ENCODE measurements around the gene PKP3. TPM values are rescaled to one million over a fixed set of nuclear protein-coding genes. Genes with fewer than 3 reads are reported as not detected.
A peak's percentile ranks its signal among the peaks of the same experiment; 100 is the strongest.

PKP3 gene
- total and polyA plus RNA-seq, 9 of the 15 experiments (the other 6 are each of a cell fraction or from before 2014, with no cell fraction given) = 0.11 to 110 (median 30.7) TPM

- TF ChIP-seq ZFP91 (CRISPR knock-in tag; IDR thresholded peaks at IDR 0.05) = 0 out of 2 replicates have a peak, but pooled peaks have one; percentile 21
- no peak for TF ChIP-seq SRSF1 (IDR thresholded peaks at IDR 0.05; ENCODE audit: low read depth, low read length)
Observed at GRCh38 chr11:398826-399225, 4.8 kb downstream of the PKP3 start (continued).

- no peak overlapping the region for H2AFZ ChIP-seq (ENCODE audit: low read depth, low read length)
- DNase-seq (ENCODE audit: extremely low read depth in 1 of 4, low spot score in 3 of 4) (no peak), ATAC-seq (no peak), FAIRE-seq (no peak)
- H3K4me3 ChIP-seq = no peak overlapping the region
- peaks cover 62% of the 10 kb centered on the region; the same call in 2 of the 3 replicates for H3K36me3 ChIP-seq (ENCODE audit: control insufficient read depth, insufficient read depth, low read length)
- peaks cover 5 to 39% of the 10 kb centered on the region in 2 experiments; a peak in 4 of 5 replicates for H3K4me1 ChIP-seq (replicated peaks in 1 of 2; ENCODE audit: control insufficient read depth in 2 of 2, insufficient read depth in 2 of 2, low read length in 2 of 2)
- no TSS peak for BruUV-seq (replicated peaks)
- intact Hi-C loops (cut with micrococcal nuclease) (no loop called here), in situ Hi-C loops (cut with MboI) (no loop called here)
- no peak overlapping the region for H3K9ac ChIP-seq (ENCODE audit: insufficient read depth in 1 of 2, low read depth in 2 of 2, low read length in 2 of 2)
- TF ChIP-seq POLR2G (IDR thresholded peaks at IDR 0.05; ENCODE audit: low read depth, low read length) (peak; percentile 57; the same call in 1 of the 2 replicates), ETS2 (tag; IDR thresholded peaks at IDR 0.05; ENCODE audit: borderline replicate concordance, poor library complexity, severe bottlenecking) (no peak), IRF1 (CRISPR knock-in tag; IDR thresholded peaks at IDR 0.05; ENCODE audit: borderline replicate concordance) (no peak), SPI1 (IDR thresholded peaks at IDR 0.05; ENCODE audit: borderline replicate concordance, low read depth, low read length) (no peak)
- TF ChIP-seq, protein P1, sequence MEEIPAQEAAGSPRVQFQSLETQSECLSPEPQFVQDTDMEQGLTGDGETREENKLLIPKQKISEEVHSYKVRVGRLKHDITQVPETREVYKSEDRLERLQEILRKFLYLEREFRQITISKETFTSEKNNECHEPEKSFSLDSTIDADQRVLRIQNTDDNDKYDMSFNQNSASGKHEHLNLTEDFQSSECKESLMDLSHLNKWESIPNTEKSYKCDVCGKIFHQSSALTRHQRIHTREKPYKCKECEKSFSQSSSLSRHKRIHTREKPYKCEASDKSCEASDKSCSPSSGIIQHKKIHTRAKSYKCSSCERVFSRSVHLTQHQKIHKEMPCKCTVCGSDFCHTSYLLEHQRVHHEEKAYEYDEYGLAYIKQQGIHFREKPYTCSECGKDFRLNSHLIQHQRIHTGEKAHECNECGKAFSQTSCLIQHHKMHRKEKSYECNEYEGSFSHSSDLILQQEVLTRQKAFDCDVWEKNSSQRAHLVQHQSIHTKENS (CRISPR knock-in tag; IDR thresholded peaks at IDR 0.05) = no peak
- no peaks in the 10 kb centered on the region for H4K20me1 ChIP-seq (replicated peaks; ENCODE audit: control insufficient read depth, insufficient read depth, low read length)
- peaks cover 19% of the 10 kb centered on the region for H3K79me2 ChIP-seq (ENCODE audit: control insufficient read depth, insufficient read depth, low read length)
- H3K9me1 ChIP-seq (ENCODE audit: control insufficient read depth, insufficient read depth, low read length) = no peaks in the 10 kb centered on the region
- no peak overlapping the region for H3K27ac ChIP-seq (ENCODE audit: extremely low read depth, low read depth, low read length)
- ChIA-PET POLR2A (no interaction called here), CTCF (ENCODE audit: low intra/inter-chr PET ratio) (no interaction called here)
- H3K9me3 ChIP-seq (replicated peaks; ENCODE audit: control insufficient read depth, insufficient read depth, low read depth, low read length) = peaks cover 2% of the 10 kb centered on the region; the same call in 1 of the 2 replicates
- H3K4me2 ChIP-seq (ENCODE audit: insufficient read depth, low read length) = no peak overlapping the region
- H3K27me3 ChIP-seq (ENCODE audit: control insufficient read depth in 2 of 2, insufficient read depth in 2 of 2, low read length in 2 of 2) = no peaks in the 10 kb centered on the region
- 95% methylated on average over 14 of the region's 21 CpGs for WGBS (ENCODE audit: insufficient coverage, low coverage, missing lambda C conversion rate)
Observed at GRCh38 chr11:399731-400211, 5.8 kb downstream of the PKP3 start.

Measured in K562 (cell line).